UCSD-AML1 (cell line): ENCODE results near the gene GPR25.

ENCODE experiments used
- DNase-seq: peaks from one replicate; lab custom pipeline; 2025; ENCODE audit not compliant: unreplicated experiment; lab: John Stamatoyannopoulos, UW

Gene GPR25

GRCh38 chr1:200894712-200895442, 22.1 kb downstream of the GPR25 start, which contains the start of gene INAVA:
INAVA (plus strand) TSS chr1:200894900; CDS start chr1:200898401, 3,501 bp downstream.
- no peak for DNase-seq

GRCh38 chr1:200895443-200895789, 22.6 kb downstream of the GPR25 start:
- DNase-seq: no peak

GRCh38 chr1:200895801-200896530, 23.2 kb downstream of the GPR25 start:
- DNase-seq: no peak

GRCh38 chr1:200896531-200897196, 23.9 kb downstream of the GPR25 start:
- no peak for DNase-seq

GRCh38 chr1:200897259-200897658, 24.5 kb downstream of the GPR25 start:
- no peak for DNase-seq

GRCh38 chr1:200899015-200899386, 26.2 kb downstream of the GPR25 start:
- no peak for DNase-seq

GRCh38 chr1:200899451-200899915, 26.7 kb downstream of the GPR25 start:
- DNase-seq: no peak

- no peak for DNase-seq
Observed at GRCh38 chr1:200899954-200900867, 27.4 kb downstream of the GPR25 start.

GRCh38 chr1:200900877-200901276, 28.1 kb downstream of the GPR25 start:
- no peak for DNase-seq

GRCh38 chr1:200901350-200901749, 28.6 kb downstream of the GPR25 start:
- no peak for DNase-seq

- DNase-seq: no peak
Observed at GRCh38 chr1:200901796-200902444, 29.1 kb downstream of the GPR25 start.

GRCh38 chr1:200903793-200904192, 31.0 kb downstream of the GPR25 start:
- DNase-seq: no peak

GRCh38 chr1:200904772-200905171, 32.0 kb downstream of the GPR25 start:
- no peak for DNase-seq

GRCh38 chr1:200905411-200906052, 32.8 kb downstream of the GPR25 start:
- no peak for DNase-seq

GRCh38 chr1:200906491-200906890, 33.7 kb downstream of the GPR25 start:
- DNase-seq: no peak

- no peak for DNase-seq
Observed at GRCh38 chr1:200907611-200908097, 34.9 kb downstream of the GPR25 start.

GRCh38 chr1:200908191-200908868, 35.5 kb downstream of the GPR25 start:
- DNase-seq: no peak

- no peak for DNase-seq
Observed at GRCh38 chr1:200909071-200909470, 36.3 kb downstream of the GPR25 start.

- no peak for DNase-seq
Observed at GRCh38 chr1:200909757-200910239, 37.0 kb downstream of the GPR25 start.
